GM12874 (cell line): Measurements from ENCODE around the gene PCDH17.

ENCODE experiments used
- CTCF ChIP-seq: IDR thresholded peaks from 2 replicates; pipeline ENCODE4 v1.5.1; 2011; ENCODE audit warnings: low read depth, mild to moderate bottlenecking, control low read depth, low read length, moderate library complexity; ENCODE audit not compliant: insufficient read depth

Gene PCDH17

GRCh38 chr13:57637515-57637914, 6.0 kb downstream of the PCDH17 start:
- no peak for TF ChIP-seq CTCF

- TF ChIP-seq CTCF = no peak
Measured at GRCh38 chr13:57638186-57638890, 6.8 kb downstream of the PCDH17 start.

GRCh38 chr13:57640607-57641006, 9.1 kb downstream of the PCDH17 start:
- no peak for TF ChIP-seq CTCF

GRCh38 chr13:57641051-57641450, 9.5 kb downstream of the PCDH17 start:
- no peak for TF ChIP-seq CTCF

- no peak for TF ChIP-seq CTCF
Measured at GRCh38 chr13:57644106-57644505, 12.6 kb downstream of the PCDH17 start.

GRCh38 chr13:57653229-57653989, 21.9 kb downstream of the PCDH17 start:
- no peak for TF ChIP-seq CTCF

GRCh38 chr13:57665481-57665880, 33.9 kb downstream of the PCDH17 start:
- TF ChIP-seq CTCF = no peak
